ENCODE data around the gene ROPN1. TPM values are rescaled to one million over a fixed set of nuclear protein-coding genes. Genes with fewer than 3 reads are reported as not detected.

Gene ROPN1
- total RNA-seq, 1 donor from 2014 or later = not detected

- intact Hi-C loops (cut with micrococcal nuclease) = no loop called here
- no peak overlapping the region for H3K27ac Mint-ChIP-seq
- no peak for DNase-seq
- no peaks in the 10 kb centered on the region for H3K27me3 Mint-ChIP-seq
- H3K36me3 Mint-ChIP-seq (ENCODE audit: low read depth) = peaks cover 47% of the 10 kb centered on the region
- peaks cover 30% of the 10 kb centered on the region for H3K9me3 Mint-ChIP-seq
- H3K4me1 Mint-ChIP-seq = peaks cover 5% of the 10 kb centered on the region
- H3K4me3 Mint-ChIP-seq = no peak overlapping the region
Observed at GRCh38 chr3:123920383-123920782, 71.5 kb downstream of the ROPN1 start.

DNA sequence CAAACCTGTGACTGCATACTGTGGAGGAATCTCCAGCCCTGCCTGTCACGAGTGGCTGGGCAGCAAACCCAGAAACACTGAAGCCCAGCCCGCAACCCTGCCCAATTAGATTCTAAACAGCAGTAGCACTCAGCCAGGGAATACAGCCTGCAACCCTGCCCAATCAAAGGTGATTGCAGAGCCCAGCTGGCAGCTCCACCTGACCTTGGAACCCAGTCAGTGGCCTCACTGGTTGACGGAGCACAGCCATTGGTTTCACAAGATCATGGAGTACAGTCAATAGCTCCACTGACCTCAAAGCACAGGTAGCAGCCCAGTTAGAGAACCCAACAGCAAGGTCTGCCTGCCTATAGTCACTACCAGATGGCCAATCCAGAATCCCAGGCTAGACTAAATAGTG, 72.6 kb downstream of the ROPN1 start:
- H3K4me3 Mint-ChIP-seq = no peak overlapping the region
- no peak for DNase-seq
- H3K36me3 Mint-ChIP-seq (ENCODE audit: low read depth) = peaks cover 40% of the 10 kb centered on the region
- intact Hi-C loops (cut with micrococcal nuclease) = no loop called here
- peaks cover 26% of the 10 kb centered on the region for H3K9me3 Mint-ChIP-seq
- no peaks in the 10 kb centered on the region for H3K27me3 Mint-ChIP-seq
- no peak overlapping the region for H3K27ac Mint-ChIP-seq
- peaks cover 5% of the 10 kb centered on the region for H3K4me1 Mint-ChIP-seq

Other genes starting within 250 kb of the ROPN1 start
- 0.21 and 0.26 TPM in 2 replicates for gene MYLK, start 107.8 kb downstream of the ROPN1 start, total RNA-seq
- 43.1 and 46.2 TPM in 2 replicates for gene CCDC14, start 30.9 kb downstream of the ROPN1 start, total RNA-seq
- 0.66 and 0.72 TPM in 2 replicates for gene KALRN, start 41.2 kb upstream of the ROPN1 start, total RNA-seq

Measured in activated CD4-positive, alpha-beta T cell treated with anti-CD3 and anti-CD28 coated beads, Interleukin-2, amount 10 ng/mL, durations not matched to agents 24 days and 14 days (primary cell).